HG03558 (cell line): ENCODE results near the gene GNAI1.

Experiments
- ATAC-seq: cut with Tn5 transposase; IDR thresholded peaks from one replicate; pipeline ENCODE4 v1.9.1; 2021; ENCODE audit warnings: moderate number of reproducible peaks; ENCODE audit not compliant: unreplicated experiment; ENCODE audit errors: extremely low read depth

GNAI1 gene

DNA sequence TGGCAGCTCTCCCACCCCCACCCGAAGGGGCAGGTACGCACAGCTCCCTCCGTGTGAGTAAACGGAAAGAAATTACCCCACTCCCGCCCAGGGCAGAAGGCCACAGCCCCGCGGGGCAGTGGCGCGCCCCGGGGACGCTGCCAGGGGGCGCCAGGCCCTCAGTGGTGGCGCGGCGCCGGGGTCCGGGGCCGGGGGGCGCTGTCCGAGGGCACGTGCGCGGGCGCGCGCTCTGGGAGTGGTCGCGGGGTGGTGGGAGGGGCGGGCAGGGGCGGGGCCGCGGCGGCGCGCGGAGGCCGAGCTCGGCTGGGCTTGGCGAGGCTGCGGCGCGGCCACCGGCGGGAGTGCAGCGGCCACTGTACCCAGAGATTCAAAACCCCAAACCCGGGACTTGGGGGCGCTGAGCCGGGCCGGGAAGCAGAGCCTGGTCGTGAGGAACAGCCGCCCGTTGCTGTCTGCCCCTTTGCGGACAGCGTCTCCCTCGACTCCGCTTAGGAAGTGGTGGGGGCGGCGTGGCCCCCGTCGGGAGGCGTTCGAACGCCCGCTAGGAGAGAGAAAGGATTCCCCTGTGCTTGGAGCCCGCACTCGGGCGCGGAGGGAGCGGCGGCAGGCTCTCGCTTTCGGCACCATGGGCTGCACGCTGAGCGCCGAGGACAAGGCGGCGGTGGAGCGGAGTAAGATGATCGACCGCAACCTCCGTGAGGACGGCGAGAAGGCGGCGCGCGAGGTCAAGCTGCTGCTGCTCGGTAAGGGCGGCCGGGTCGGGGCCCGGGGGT is at the start of gene GNAI1:
Gene GNAI1 (plus strand): TSS at position 296 of the 773 bp plus-strand sequence. CDS start 330 bp downstream, at position 626.
- ATAC-seq: no peak

DNA sequence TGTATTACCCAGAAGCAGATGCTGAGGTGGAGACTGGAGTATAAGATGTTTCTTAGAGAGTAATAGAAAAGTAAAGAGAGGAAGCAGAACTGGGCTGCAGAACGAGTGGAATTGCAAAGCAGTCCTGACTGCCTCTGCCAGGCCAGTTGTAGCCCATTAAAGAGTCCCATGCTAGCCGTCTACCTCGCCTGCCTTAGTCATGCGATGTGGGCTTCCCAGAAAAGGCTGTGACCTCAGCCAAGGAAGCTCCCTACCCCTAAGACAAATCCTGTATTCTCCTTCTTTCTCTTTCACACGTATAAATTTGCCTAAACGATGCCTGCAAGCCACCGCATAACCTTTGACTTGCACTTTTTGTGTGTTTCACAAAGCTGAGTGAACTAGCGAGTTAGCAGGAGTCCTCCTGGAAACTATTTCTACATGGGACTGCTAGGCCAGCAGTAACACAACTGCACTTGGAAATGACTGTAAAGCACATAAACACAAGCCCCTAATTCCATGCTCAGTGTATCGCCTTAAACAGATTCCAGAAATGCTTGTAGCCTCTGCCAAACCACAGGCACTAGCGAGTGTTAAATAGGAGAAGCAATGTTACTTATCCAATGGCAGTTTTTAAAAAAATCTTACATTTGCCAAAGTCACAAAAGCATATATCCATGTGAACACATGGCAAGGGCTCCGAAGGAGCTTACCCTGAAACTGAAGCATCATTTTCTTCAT is 47.4 kb upstream of the GNAI1 start:
- ATAC-seq: no peak

DNA sequence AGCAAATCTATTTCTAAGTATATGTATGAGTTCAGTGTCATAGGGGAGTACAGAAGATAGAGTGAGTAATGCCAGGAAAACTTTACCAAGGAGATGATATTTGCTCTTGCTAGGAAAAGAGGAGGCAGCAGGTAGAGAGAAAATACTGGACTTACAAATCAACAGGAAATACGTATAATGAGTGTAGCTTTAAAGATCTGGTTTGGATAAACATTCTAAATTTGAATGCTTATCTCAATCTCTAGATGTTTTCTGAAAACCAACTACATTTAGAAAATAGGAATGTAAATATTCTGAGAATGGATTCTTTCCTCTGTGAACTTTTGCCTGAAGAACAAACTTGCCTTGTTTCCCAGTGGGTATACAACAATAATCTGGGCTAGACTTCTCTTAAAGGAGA is 46.9 kb upstream of the GNAI1 start:
- ATAC-seq: no peak

DNA sequence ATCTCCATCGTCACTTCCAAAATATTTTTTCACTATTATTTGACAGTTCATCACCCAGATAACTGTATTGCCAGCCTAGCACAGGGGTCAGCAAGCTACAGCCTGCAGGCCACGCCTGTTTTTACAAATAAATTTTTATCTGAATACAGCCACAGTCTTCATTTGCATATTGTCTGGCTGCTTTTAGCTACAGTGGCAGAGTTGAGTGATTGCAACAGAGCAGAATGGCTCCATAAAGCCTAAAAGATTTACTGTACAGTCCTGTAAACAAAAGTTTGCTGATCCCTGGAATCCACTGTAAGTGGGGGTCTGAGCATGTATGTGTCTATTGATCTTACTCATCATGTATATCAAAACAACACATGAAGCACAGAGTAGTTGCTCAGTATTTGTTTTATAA is 45.9 kb upstream of the GNAI1 start:
- ATAC-seq: no peak

DNA sequence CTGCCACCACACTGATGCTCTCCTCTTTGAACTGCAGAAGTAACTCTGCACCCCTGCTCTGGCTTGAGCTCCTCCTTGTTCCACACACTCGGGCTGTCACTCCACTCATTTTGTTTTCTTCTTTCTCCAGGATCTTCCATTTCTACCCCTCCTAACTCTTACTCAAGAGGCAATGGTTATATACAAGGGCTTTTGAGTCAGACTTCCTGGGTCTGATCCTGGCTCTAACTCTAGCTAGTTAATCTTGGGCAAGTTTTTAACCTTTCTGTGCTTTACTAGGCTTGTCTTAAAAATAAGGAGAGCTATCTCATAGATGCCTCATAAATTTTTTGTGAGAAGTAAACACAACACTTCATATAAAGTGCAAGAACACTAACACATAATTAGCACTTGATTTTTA is 45.3 kb upstream of the GNAI1 start:
- ATAC-seq: no peak

DNA sequence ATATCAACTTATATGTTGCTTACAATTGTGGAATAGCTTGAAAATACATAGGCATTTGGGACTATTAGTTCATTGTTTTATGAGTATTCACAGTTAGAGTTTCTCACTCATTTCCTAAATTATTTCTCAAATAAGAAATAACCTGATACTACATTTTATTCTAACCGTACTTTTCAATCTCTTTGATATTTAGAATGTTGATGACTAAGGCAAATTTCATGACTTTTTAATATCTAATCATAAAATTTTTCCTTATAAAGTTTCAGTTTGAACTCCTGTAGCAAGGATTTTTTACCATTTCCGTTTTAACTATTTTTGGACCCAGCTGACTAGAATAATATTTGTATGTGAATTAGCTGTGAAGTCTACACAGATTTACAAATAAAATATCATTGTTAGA is 41.3 kb upstream of the GNAI1 start:
- no peak for ATAC-seq

DNA sequence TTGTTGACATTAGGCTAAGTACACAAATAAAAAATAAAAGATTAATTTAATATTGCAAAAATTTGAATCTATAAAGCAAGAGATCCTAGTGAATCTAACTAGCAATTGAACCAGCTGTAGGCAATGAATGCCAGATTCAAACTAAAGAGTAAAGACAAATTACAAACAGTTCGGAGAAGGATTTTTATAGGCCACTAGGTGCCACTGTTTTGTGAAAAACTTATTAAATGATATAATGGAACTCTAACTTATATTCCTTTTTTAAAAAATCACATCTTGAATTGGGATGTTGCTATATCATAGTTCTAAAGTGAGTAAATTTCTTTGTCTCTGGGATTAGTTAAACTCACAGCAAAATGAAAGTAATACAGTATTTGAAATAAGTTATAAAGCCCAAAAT is 39.1 kb upstream of the GNAI1 start:
- ATAC-seq: no peak

DNA sequence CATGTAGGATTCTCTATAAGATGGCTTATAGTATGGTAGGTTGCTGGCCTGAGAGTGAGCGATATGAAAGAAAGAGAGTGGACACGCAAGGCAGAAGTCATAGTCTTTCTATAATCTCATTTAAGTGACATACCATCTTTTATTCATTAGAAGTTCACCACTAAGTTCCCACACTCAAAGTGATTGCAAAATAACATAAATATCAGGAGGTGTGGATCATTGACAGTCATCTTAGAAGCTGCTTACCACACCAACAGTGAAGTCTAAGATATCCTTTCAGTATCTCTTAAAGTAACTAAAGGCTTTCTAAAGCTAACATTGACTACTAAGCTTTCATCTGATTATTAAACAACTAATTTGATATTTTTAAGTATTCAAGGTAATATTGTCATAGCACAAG is 36.9 kb upstream of the GNAI1 start:
- ATAC-seq: no peak

DNA sequence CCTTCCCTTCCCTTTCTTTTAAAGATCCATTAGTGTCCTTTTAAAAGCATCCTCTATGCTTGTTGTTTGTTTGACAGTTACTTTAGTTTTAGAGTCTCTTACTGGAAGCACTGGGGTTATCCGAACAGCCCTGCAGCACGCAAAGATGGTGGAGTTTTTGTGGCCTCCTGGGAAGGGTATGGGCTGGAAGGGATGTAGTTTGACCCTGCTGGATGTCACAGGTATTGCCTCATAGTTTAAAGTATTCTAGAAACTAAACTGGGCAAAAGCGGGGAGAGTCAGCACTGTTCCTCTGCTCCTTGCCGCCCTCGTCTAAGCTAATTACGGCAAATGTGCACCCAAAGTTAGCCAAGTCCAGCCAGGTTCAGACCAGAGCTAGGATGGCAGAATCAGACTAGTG is 35.8 kb upstream of the GNAI1 start:
- ATAC-seq: no peak

DNA sequence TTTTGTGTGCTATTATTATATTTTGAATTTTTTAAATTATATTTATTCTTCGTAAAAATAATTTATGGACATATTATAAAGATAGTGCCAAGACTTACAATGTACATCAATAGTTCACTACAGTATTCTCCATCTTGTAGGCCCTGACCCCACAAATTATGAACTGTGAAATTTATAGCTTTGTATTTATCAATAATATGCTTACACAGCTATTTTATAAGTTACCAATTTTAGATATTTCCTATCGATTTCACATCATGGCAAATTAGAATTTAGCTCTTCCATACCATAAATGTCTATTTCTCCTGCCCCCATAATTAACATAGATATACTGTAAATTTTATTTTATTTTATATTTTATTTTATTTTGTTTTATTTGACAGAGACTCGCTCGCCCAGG is 34.4 kb upstream of the GNAI1 start:
- ATAC-seq: no peak

DNA sequence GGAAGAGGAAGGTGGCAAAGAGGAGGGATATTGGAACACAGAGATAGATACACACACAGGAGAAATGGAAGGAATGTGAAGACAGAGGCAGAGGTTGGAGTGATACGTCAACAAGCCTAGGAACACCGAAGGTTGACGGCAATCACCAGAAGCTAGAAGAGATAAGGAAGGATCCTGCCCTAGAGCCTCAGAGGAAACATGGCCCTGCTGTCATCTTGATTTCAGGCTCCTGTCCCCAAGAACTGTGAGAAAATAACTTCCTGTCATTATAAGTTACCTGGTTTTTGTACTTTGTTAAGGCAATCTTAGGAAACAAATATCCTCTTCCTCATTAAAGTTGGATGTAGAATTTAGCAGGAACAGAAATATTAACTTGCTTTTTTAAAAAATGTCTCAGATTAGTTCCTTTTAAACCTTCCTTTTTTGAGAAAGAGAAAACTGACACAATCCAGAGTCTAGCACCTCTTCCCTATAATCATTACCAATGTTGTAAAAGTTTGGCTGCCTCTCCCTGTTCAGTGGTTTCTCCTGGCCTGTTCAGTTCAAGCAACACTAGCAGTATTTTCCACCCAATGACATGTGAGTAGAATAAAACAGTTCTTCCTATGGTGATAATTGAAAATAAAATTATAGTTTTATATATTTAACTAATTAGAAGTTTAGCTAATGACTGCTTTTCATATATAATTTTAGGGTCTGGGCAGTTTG is 28.8 kb upstream of the GNAI1 start:
- ATAC-seq: no peak

DNA sequence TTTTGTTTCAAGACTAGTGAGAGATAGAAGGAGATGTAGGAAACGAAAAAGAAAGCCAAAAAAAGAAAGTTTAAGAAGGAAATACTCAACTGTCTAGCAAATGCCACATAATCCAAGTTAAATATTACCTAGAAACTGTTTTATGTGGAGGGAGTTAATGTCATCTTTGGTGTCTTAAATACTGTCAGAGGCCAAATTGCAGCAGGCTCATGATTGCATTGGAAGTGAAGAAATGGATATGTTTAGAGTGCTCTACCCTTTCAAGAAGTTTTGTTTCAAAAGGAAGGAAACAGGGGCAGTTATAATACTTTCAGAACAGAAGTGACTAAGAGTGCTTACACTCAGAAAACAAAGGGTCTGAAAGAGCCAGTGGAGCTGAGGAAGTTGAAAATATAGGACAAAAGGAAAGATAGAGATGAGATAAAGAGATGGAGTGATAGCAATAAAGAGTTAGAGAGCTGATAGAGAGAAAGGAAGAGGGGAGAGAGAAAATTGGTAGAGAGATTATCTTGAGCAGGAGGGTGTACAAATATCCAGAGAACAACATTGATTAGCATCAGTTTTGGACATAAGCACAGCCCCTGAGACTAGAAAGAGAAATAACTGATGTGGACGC is 28.0 kb upstream of the GNAI1 start:
- no peak for ATAC-seq

DNA sequence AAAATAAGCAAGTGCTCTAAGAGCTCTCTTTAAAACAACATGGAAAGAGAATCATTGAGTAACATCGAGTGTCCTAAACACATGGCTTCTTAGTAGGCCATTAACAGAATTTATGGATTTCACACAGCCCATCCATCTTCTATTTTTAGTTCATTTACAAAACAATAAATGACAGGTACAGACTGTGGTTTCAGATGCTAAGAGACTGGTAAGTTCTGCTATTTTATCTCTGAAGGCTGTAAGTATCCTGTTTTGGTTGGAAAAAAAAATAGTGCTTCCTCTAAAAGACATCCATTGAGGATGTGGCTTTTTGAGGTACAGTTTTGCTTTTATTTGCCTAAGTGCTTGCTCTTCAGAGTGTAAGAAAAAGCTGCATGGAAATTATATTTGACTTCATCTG is 27.4 kb upstream of the GNAI1 start:
- peak; percentile 43 for ATAC-seq

DNA sequence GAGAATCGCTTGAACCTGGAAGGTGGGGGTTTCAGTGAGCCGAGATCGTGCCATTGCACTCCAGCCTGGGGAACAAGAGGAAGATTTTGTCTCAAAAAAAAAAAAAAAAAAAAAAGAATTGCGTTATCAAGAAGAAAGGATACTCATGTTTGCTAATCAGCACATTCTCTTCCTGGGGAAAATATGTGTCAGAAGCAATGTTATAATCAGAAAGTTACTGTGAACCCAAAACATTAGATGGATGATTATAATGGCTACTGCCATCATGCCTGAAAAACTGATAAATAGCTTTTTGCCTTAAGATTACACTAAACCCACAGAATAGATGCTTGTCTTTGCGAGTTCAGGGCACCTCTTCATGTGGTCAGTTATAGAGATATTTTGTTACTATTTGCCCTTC is 24.3 kb upstream of the GNAI1 start:
- no peak for ATAC-seq

DNA sequence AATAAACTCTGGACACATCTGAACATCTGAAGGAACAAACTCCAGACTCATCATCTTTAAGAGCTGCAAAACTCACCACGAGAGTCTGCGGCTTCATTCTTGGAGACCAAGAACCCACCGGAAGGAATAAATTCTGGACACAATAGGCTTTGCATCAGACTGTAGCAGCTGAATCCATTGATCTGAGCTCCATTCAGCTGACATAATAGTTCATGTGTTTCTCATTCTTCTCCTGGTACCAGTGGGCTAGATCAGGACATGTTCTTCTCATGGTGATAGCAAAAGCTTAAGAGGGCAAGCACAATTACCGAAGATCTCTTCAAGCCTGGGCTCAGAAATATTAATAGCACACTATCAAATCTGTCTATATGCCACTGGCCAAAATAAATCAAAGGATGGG is 20.5 kb upstream of the GNAI1 start:
- ATAC-seq: no peak

DNA sequence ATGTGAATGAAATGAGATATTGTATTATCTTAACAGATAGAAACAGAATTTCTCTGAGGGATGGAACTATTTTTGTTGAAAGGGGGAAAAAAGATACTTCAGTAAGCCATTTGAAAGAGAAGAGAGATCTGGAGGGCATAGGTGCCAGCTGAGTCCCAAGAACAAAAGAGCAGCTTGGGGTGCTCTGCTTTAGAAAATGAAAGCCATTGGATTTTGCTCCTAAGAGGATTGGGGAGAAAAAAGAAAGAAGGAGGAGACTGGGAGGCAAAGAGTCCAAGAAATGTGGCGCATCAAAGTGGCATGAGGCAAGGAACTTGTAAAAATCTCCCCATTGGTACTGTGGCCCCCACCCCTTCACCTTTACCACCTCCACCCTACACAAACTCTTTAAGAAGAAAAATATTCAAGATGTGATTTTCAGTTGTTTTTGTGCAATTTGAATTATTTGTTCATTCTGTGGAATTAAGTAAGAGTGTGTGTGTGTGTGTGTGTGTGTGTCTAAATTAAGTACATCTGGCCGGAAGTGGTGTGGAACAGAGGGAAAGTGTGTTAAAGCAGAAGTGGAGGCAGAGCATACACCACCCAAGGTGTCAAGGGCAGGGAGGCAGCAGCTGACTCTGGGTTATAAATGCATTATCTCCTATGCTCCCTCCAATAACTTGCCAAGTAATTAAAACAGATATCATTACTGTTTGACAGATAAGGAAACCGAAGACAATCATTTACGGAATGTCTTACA is 9.9 kb upstream of the GNAI1 start:
- ATAC-seq: no peak

DNA sequence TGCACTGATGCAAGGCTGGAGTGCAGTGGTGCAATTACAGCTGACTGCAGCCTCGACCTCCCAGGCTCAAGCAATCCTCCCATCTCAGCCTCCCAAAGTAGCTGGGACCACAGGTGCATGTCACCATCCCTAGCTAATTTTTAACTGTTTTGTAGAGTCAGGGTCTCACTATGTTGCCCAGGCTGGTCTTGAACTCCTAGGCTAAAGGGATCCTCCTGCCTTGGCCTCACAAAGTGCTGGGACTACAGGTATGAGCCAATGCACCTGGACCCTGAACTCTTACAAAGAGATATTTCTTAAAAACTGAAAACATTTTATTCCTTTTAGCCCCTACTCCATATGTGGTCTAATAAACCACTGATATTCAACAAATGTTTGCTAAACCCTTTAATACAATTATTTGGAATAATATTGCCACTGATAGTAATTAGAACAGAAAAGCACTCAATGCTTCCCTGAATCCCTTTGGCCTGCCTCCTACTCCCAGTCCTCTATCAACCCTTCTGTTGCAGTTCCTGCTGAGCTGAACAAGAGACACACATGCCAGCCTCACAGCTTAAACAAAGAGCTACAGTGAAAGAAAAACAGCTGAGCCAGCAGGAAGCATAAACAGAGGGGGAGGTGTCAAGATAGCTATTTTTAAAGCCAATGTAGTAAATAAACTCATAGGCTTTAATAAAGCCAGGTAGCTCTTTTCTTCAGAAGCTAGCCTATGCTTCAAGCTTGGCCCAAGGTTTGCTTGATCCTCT is 7.0 kb upstream of the GNAI1 start:
- ATAC-seq: no peak

DNA sequence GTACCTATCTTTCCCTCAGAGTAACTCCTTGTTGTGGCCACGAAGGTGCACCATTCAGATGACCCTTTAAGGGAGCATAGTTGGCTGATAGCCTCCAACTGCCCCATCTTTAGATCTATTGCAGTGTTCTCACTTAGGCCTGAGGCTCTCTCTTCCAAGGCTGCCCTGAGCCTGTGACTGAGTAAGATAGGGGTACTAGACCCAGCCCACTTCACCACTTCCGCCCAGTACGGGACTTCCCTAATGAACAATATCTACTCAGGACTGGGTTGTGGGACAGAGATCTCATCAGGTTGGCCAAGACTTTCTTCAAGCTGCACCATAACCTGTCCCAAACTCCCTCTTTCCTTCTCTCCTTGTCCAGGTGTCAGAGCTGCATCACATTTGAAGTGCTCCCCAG is 5.7 kb upstream of the GNAI1 start:
- ATAC-seq: no peak

DNA sequence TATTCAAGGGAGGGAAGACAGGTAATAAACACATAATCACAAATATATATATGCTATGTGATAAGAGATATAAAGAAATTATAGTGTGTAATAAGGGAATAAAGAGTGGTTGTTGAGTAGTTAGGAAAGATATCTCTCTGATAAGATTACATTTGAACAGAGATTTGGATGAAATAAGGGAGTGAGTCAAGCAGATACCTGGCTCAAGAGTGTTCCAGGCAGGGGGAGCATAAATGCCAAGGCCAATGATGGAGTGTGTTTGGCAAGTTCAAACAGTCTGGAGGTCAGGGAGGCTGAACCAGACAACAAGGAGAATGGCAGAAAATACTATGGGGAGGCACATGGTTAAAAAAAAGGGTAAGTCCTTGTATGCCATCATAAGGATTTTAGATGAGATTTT is 4.8 kb upstream of the GNAI1 start:
- ATAC-seq: no peak
